GM21423 (cell line): ENCODE measurements around the gene PER1.

Experiments
- ATAC-seq: cut with Tn5 transposase; IDR thresholded peaks from one replicate; pipeline ENCODE4 v1.9.1; 2021; ENCODE audit warnings: mild to moderate bottlenecking, moderate library complexity; ENCODE audit not compliant: unreplicated experiment

Gene PER1

GRCh38 chr17:8167526-8167925 is 15.3 kb upstream of the PER1 start:
- no peak for ATAC-seq

GRCh38 chr17:8166731-8167130 is 14.5 kb upstream of the PER1 start:
- ATAC-seq: no peak

- ATAC-seq: no peak
These were observed 12.6 kb upstream of the PER1 start for GRCh38 chr17:8164815-8165131.

GRCh38 chr17:8163978-8164814 is 12.0 kb upstream of the PER1 start:
- no peak for ATAC-seq

GRCh38 chr17:8162997-8163977 is 11.1 kb upstream of the PER1 start:
- no peak for ATAC-seq

- peak; percentile 44 for ATAC-seq
These were observed 10.2 kb upstream of the PER1 start, which contains the start of gene VAMP2 for GRCh38 chr17:8162233-8162996. Gene VAMP2, minus strand, starts transcription at chr17:8162948. Its CDS starts 69 bp downstream, at chr17:8162879.

- no peak for ATAC-seq
These were observed 9.4 kb upstream of the PER1 start for GRCh38 chr17:8161289-8162232.

- ATAC-seq: no peak
These were observed 8.6 kb upstream of the PER1 start for GRCh38 chr17:8160741-8161221.

- ATAC-seq: no peak
These were observed 8.0 kb upstream of the PER1 start for GRCh38 chr17:8160224-8160577.

GRCh38 chr17:8159459-8160223 is 7.4 kb upstream of the PER1 start:
- ATAC-seq: no peak

- ATAC-seq: no peak
These were observed 6.8 kb upstream of the PER1 start for GRCh38 chr17:8159032-8159400.

GRCh38 chr17:8158267-8159031 is 6.2 kb upstream of the PER1 start:
- no peak for ATAC-seq

GRCh38 chr17:8156246-8156992 is 4.2 kb upstream of the PER1 start:
- peak; percentile 73 for ATAC-seq

- ATAC-seq: no peak
These were observed 3.7 kb upstream of the PER1 start for GRCh38 chr17:8155996-8156245.

- no peak for ATAC-seq
These were observed 3.2 kb upstream of the PER1 start for GRCh38 chr17:8155231-8155995.

GRCh38 chr17:8154608-8155155 is 2.5 kb upstream of the PER1 start:
- no peak for ATAC-seq
